Subcutaneous abdominal adipose tissue (tissue), 5 donors: ENCODE data around the gene KCND3.
A peak's percentile ranks its signal among the peaks of the same experiment; 100 is the strongest.

Source experiments
- H3K27ac ChIP-seq: one replicate; pipeline ENCODE4 v1.7.0; 2013; ENCODE audit warnings: low read depth, mild to moderate bottlenecking, inconsistent platforms, low read length, moderate library complexity
- H3K27me3 ChIP-seq, 5 donors: one replicate each; pipeline ENCODE4 v1.7.0; 2013; ENCODE audit warnings: low read length in 5 of 5, inconsistent platforms in 1 of 5; ENCODE audit not compliant: control insufficient read depth in 5 of 5, insufficient read depth in 4 of 5
- H3K36me3 ChIP-seq, 5 donors: one replicate each; pipeline ENCODE4 v1.7.0; 2013; ENCODE audit warnings: low read length in 5 of 5; ENCODE audit not compliant: control insufficient read depth in 5 of 5, insufficient read depth in 5 of 5
- H3K4me1 ChIP-seq, 5 donors: one replicate each; pipeline ENCODE4 v1.7.0; 2013; ENCODE audit warnings: low read length in 5 of 5, mild to moderate bottlenecking in 3 of 5, moderate library complexity in 1 of 5; ENCODE audit not compliant: control insufficient read depth in 5 of 5, insufficient read depth in 5 of 5
- H3K4me3 ChIP-seq, 5 donors: one replicate each; pipeline ENCODE4 v1.7.0; 2013; ENCODE audit warnings: low read length in 5 of 5, low read depth in 1 of 5
- H3K9ac ChIP-seq, 5 donors: one replicate each; pipeline ENCODE4 v1.7.0; 2013; ENCODE audit warnings: low read length in 5 of 5, mild to moderate bottlenecking in 4 of 5, moderate library complexity in 3 of 5
- H3K9me3 ChIP-seq, 5 donors: one replicate each; pipeline ENCODE4 v1.7.0; 2013; ENCODE audit warnings: low read length in 5 of 5; ENCODE audit not compliant: control insufficient read depth in 5 of 5
- donor health status: healthy.
- donor health status: healthy.
- donor health status: healthy.
- donor health status: healthy.
- donor health status: healthy.

The KCND3 gene

GRCh38 chr1:111723091-111723806, 266.2 kb downstream of the KCND3 start:
- peaks cover 14 to 61% (median 42%) of the 10 kb centered on the region in 5 donors for H3K4me1 ChIP-seq

GRCh38 chr1:111720977-111721786, 268.3 kb downstream of the KCND3 start:
- H3K27ac ChIP-seq, result peak overlapping the region; percentile 66
- no peaks in the 10 kb centered on the region for H3K27me3 ChIP-seq
- no peak overlapping the region for H3K9ac ChIP-seq
- H3K36me3 ChIP-seq, result peaks cover 0 to 7% (median 0%) of the 10 kb centered on the region in 5 donors
- H3K9me3 ChIP-seq, result no peaks in the 10 kb centered on the region
- peaks cover 14 to 53% (median 44%) of the 10 kb centered on the region in 5 donors for H3K4me1 ChIP-seq
- no peak overlapping the region for H3K4me3 ChIP-seq

More at GRCh38 chr1:111723091-111723806, 266.2 kb downstream of the KCND3 start:
- Histone ChIP-seq H3K9me3 (no peaks in the 10 kb centered on the region), H3K9ac (no peak overlapping the region), H3K36me3 (peaks cover 0 to 14% (median 13%) of the 10 kb centered on the region in 5 donors), H3K27me3 (no peaks in the 10 kb centered on the region), H3K4me3 (no peak overlapping the region), H3K27ac (no peak overlapping the region)
